ENCODE results near the gene C1QTNF6. TPM values are rescaled to one million over a fixed set of nuclear protein-coding genes. Genes with fewer than 3 reads are reported as not detected.
A peak's percentile ranks its signal among the peaks of the same experiment; 100 is the strongest.

The C1QTNF6 gene
- total and polyA plus RNA-seq, 4 donors, result 3.1 to 4.5 (median 4.0) TPM

GRCh38 chr22:37178350-37179125 lies 9.5 kb downstream of the C1QTNF6 start:
- Histone ChIP-seq H3K27ac (ENCODE audit: low read depth in 1 of 2, low read length in 2 of 2) (peak overlapping the region; percentile 62 to 80), H3K36me3 (ENCODE audit: control insufficient read depth in 4 of 4, insufficient read depth in 3 of 4, low read depth in 1 of 4, low read length in 3 of 4) (no peaks in the 10 kb centered on the region), H3K9ac (ENCODE audit: low read depth in 1 of 2, low read length in 2 of 2) (no peak overlapping the region), H3K4me1 (ENCODE audit: control insufficient read depth in 4 of 4, insufficient read depth in 4 of 4, low read length in 3 of 4) (peaks cover 9 to 32% (median 19%) of the 10 kb centered on the region in 4 donors), H3K9me3 (ENCODE audit: control insufficient read depth in 4 of 4, low read length in 3 of 4) (no peaks in the 10 kb centered on the region), H3K4me3 (ENCODE audit: low read depth in 1 of 3, low read length in 3 of 3) (no peak overlapping the region), H3K27me3 (ENCODE audit: control insufficient read depth in 4 of 4, insufficient read depth in 4 of 4, low read length in 3 of 4) (no peaks in the 10 kb centered on the region)
- no peak for DNase-seq (ENCODE audit: low spot score)
- WGBS, result 23% methylated on average over 17 of the region's 17 CpGs
- no peak for TF ChIP-seq ATF3 (IDR thresholded peaks at IDR 0.05)
- peak; percentile 72 for TF ChIP-seq SP1 (IDR thresholded peaks at IDR 0.05)
- TF ChIP-seq MAX (IDR thresholded peaks at IDR 0.05), result peak; percentile 70
- TF ChIP-seq FOXA1 (IDR thresholded peaks at IDR 0.05), result no peak
- peak; percentile 55 to 73 for TF ChIP-seq HNF4A (conservative IDR thresholded peaks at IDR 0.05)
- TF ChIP-seq EGR1 (IDR thresholded peaks at IDR 0.05; ENCODE audit: low read depth in 2 of 2), result no peak
- peak; percentile 89 for TF ChIP-seq NR2F2 (IDR thresholded peaks at IDR 0.05)
- TF ChIP-seq FOXA2 (IDR thresholded peaks at IDR 0.05), result peak; percentile 34
- no peak for TF ChIP-seq GABPA (IDR thresholded peaks at IDR 0.05 in 1 of 2, conservative IDR thresholded peaks at IDR 0.05 in 1 of 2)
- TF ChIP-seq RAD21 (IDR thresholded peaks at IDR 0.05), result no peak
- peak; percentile 47 to 49 for TF ChIP-seq JUND (IDR thresholded peaks at IDR 0.05)
- TF ChIP-seq TAF1 (conservative IDR thresholded peaks at IDR 0.05), result no peak
- TF ChIP-seq REST (IDR thresholded peaks at IDR 0.05), result peak; percentile 46
- TF ChIP-seq CTCF (IDR thresholded peaks at IDR 0.05; ENCODE audit: low read depth, low read length, missing input control), result no peak
- TF ChIP-seq YY1 (IDR thresholded peaks at IDR 0.05), result peak; percentile 52
- no peak for TF ChIP-seq HNF4G (IDR thresholded peaks at IDR 0.05)
- no peak for TF ChIP-seq ZBTB33 (IDR thresholded peaks at IDR 0.05)
- peak; percentile 41 to 74 for TF ChIP-seq RXRA (IDR thresholded peaks at IDR 0.05)
